SIG-M5 (cell line): Measurements from ENCODE around the gene CD300LD.
"Not testable (repeated sequence)": the region's sequence is repeated elsewhere in the genome, so short reads cannot be mapped to it uniquely, and the experiment has no call there.

ENCODE experiments used
- DNase-seq: peaks from one replicate; lab custom pipeline; 2025; lab: John Stamatoyannopoulos, UW

The CD300LD gene

GRCh38 chr17:74571621-74572270 is 20.3 kb downstream of the CD300LD start:
- DNase-seq = no peak

DNA sequence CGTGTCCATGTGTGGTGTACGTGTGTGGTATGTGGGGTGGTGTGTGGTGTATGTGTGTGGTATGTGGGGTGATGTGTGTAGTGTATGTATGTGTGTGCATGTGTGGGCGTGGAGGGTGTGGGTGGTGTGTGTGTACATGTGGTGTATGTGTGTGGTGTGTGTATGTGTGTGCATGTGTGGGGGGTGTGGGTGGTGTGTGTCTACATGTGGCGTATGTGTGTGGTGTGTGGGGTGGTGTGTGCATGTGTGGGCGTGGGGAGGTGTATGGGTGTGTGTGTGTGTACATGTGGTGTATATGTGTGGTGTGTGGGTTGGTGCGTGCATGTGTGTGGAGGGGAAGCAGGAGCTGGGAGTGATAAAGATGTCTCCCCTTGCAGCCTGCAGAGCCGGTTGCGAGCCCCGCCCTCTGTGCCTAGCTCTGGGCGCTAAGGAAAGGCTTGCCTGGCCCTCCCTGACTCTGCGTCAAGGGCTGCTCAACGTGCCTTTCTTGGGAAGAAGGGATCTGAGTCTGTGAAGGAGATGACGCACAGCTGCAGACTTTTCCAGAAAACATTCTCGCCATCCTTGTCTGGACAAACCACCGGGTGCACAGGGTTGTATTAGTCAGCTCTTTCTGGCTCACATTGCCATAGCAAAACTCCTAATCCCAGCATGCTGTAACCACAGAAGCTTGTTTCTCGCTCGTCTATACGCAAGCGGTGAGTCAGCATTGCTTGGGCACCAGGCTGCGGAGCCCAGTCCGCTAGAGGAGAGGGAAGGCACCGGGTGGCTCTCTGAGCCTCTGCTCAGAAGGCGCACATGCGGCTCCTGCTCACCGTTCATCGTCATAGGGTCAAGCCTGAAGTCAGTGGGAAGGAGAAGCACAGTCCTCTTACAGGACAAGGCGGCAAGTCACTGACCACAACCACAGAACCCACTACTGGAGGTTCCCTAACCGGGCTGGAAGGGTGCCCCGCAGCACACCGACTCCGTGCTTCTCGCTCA is 22.8 kb downstream of the CD300LD start:
- DNase-seq = peak; percentile 73

- DNase-seq = no peak
Measured at GRCh38 chr17:74568106-74568873, 23.8 kb downstream of the CD300LD start.

DNA sequence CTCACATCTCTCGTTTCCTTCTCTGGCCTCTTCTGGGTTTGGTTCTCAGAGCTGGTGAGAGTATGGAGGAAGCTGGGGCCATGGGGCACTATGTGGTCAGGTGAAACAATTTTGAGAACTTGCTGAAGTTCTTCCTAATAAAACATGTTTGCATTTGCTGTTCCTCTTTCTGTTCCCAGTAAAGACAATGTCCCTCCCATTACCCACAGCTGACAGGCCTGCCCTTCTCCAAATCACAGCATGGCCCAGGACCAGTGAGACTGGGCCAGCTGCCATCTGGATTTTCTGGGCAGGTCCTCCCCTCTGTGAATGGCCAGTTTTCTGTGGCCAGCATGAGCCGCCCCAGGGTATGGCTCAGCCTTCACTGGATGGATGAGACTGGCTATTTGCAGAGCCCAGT is 24.7 kb downstream of the CD300LD start, which contains the start of gene CD300H:
TSS of gene CD300H (minus strand) at position 113 of the 400 bp plus-strand sequence.
- no peak for DNase-seq

DNA sequence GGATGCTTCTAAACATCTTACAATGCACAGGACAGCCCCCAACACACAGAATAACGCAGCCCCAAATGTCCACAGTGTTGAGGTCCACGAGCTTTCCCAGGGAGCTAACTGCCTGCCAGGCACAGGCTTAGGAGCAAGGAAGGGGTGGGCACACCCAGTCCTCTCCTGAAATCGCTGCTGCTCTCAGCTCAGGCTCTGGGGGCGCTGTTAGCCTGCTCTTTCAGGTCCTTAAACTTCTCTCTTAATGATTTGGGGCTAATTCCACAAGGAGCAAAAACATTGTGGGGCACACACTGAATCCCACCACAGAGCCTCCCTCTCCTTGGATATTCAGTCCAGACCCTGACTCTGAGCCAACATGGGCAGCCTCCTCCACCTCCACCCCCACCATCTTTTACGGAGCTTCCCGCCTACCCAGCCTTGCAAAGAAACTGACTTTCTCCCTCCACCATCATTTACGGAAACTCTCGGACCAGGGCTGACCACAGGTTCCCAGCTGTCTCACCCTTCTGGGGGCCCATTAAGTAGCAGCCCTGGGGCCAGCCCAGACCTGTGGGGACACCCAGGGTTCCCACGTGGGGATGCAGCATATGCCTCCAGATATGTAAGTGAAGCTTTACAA is 25.8 kb downstream of the CD300LD start:
- DNase-seq = no peak

DNA sequence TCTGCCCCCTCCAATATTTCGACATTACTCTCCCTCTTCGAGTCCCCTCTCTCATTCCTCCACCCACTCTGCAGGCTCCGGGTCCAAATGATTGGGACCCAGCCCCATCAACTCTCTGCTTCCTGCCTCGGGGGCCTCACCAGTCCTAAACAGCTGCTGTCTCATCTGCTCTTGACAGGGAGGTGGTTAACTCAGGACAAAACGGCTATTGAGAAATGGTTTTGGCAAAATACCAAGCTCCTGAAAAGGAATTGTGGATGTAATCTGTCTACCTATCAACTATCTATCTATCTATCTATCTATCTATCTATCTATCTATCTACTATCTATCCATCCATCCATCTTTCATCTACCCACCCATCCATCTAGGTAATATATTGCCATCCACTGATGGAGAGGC is 27.0 kb downstream of the CD300LD start:
- no peak for DNase-seq

GRCh38 chr17:74563358-74563757 is 28.7 kb downstream of the CD300LD start:
- DNase-seq = no peak

- no peak for DNase-seq
Measured at GRCh38 chr17:74561586-74561985, 30.5 kb downstream of the CD300LD start.

- no peak for DNase-seq
Measured at GRCh38 chr17:74558882-74559519, 33.1 kb downstream of the CD300LD start.

- not testable (repeated sequence) for DNase-seq
Measured at GRCh38 chr17:74558402-74558801, 33.7 kb downstream of the CD300LD start.

- DNase-seq = no peak
Measured at GRCh38 chr17:74555427-74555940, 36.6 kb downstream of the CD300LD start.

DNA sequence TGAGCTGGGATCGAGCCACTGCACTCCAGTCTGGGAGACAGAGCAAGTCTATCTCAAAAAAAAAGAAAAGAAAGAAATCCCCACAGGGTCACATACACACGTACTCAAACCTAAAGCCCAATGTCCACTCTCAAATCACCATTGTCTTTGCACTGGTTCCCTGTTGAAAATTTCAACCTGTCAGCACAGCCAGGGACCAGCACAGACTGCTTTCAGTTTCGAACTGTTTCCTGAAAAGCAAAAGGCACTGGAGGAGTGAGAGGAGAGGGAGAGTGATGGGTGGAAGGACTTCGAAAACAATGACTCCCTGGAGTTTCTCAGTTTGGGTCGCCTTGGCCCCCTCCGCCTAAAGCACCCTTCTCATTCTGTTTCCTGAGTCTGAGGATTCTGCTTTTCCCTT is 37.2 kb downstream of the CD300LD start:
- DNase-seq = no peak

DNA sequence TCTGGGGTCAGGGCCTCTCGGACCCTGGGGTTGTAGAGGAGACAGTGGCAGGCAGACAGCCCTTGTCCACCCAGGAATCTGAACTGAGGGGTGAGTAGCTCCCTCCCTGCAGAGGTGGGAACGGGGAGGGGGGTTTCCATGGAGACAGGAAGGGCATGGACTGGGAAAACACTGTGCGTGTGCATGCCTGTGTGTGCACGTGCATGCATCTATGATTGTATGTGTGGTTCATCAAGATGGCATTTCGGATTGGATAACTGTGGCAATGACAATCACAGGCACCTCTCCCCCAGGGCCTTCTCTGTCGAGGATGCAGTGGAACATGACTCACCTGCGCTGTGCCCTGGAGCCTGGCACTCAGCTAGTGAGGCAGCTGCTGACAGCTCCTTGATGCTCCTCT is 40.0 kb downstream of the CD300LD start:
- no peak for DNase-seq

DNA sequence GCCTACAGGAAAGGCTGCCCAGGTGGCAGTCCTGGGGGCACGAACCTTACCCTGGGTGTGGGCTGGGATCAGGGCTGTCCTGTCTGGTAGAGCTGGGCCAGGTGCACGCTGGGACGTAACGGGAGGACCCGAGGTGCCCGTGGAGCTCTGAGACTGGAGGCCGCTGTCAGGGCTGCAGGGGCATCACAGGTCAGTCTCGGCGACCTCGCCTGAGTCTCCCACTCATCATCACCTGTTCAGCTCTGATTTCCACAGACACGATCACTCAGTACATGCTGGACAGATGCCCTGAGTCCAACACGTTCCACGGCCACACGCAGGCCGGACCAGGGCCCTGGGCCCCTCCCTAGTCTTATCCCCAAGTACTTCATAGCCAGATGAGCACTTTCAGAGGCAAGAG is 41.5 kb downstream of the CD300LD start:
- no peak for DNase-seq

DNA sequence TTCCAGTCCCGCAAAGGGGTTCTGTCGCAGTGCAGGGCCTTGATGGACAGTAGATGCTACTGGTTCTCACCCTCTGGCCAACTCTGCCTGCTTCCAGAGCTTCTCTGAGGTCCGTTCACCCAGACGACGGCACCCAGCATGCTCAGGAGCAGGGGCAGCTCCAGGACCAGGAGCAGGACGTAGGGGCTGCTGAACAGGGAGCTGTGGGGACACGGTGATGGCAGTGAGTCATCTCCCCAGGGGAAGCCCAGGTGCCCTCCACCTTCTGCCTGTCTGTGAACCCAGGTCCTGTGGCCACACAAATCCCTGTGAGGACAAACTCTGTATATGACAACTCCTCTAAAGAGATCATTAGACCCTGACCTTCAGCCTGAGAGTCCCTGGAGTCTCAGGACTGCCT is 42.7 kb downstream of the CD300LD start:
- DNase-seq = no peak

- no peak for DNase-seq
Measured at GRCh38 chr17:74547736-74548135, 44.3 kb downstream of the CD300LD start.

DNA sequence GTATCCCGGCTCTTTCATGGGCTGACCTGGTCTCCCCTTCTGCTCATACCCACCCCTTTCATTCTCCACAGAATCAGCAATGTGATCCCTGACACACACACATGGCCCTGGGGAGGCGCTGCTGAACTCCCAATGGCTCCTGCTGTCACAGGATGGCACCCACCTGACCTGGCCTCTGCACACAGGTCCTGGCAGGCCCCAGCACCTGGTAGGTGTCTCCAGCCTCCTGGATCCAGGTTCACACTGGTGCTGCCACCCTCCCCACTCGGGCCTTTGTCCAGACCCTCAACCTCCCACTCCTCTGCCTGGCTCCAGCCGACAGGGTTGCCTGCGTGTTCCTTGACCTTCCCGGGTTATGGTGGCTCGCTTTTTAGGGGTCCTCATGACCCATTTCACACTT is 44.8 kb downstream of the CD300LD start:
- DNase-seq = no peak

DNA sequence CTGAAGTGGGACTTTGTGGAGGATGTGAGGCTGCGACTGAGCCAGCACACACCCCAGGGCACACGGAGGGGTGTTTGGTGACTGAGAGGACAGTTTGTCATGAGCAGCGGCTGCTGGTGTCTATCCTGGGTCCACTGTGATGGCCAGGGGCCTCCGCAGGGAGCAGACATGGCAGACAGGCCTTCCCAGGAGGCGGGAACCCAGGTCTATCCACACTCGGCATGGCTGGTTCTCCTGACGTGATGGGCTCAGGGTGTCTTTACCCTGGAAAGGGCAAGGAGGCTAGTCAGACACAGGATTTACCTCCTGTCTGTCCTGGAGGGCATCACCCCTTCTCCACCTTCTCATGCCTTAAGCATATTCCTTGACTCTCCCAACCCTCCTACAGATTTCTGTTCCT is 45.5 kb downstream of the CD300LD start:
- DNase-seq = no peak

- no peak for DNase-seq
Measured at GRCh38 chr17:74545843-74546230, 46.2 kb downstream of the CD300LD start, which contains the start of gene CD300C. Gene CD300C (minus strand): TSS chr17:74546115. CDS start chr17:74545782, 333 bp downstream.

- no peak for DNase-seq
Measured at GRCh38 chr17:74544991-74545842, 46.9 kb downstream of the CD300LD start.
